ENCODE measurements around the gene TMEM38A.

TMEM38A gene

GRCh38 chr19:16660763-16661479, at the start of gene TMEM38A:
Gene TMEM38A (plus strand): TSS chr19:16661139. CDS start chr19:16661218, 79 bp downstream.
- DNase-seq: peak; percentile 18 to 49

- no peak for DNase-seq
These were observed 48.3 kb upstream of the TMEM38A start for GRCh38 chr19:16612636-16613035.

- DNase-seq: no peak
These were observed 47.1 kb upstream of the TMEM38A start for GRCh38 chr19:16613841-16614240.

- no peak for DNase-seq
These were observed 46.0 kb upstream of the TMEM38A start for GRCh38 chr19:16614941-16615340.

- DNase-seq: no peak
These were observed 45.1 kb upstream of the TMEM38A start for GRCh38 chr19:16615808-16616207.

GRCh38 chr19:16618248-16618647, 42.7 kb upstream of the TMEM38A start:
- DNase-seq: no peak

- DNase-seq: no peak
These were observed 41.5 kb upstream of the TMEM38A start for GRCh38 chr19:16619457-16619856.

- DNase-seq: no peak
These were observed 40.9 kb upstream of the TMEM38A start for GRCh38 chr19:16620018-16620417.

GRCh38 chr19:16620584-16620983, 40.4 kb upstream of the TMEM38A start:
- DNase-seq: no peak

GRCh38 chr19:16621165-16621800, 39.7 kb upstream of the TMEM38A start:
- DNase-seq: no peak

GRCh38 chr19:16623066-16623465, 37.9 kb upstream of the TMEM38A start:
- DNase-seq: no peak

GRCh38 chr19:16623576-16623975, 37.4 kb upstream of the TMEM38A start:
- no peak for DNase-seq

- no peak for DNase-seq
These were observed 36.7 kb upstream of the TMEM38A start for GRCh38 chr19:16624236-16624635.

GRCh38 chr19:16625163-16625958, 35.6 kb upstream of the TMEM38A start:
- no peak for DNase-seq

- no peak for DNase-seq
These were observed 34.1 kb upstream of the TMEM38A start for GRCh38 chr19:16626796-16627192.

- no peak for DNase-seq
These were observed 33.6 kb upstream of the TMEM38A start for GRCh38 chr19:16627193-16627927.

- no peak for DNase-seq
These were observed 33.1 kb upstream of the TMEM38A start for GRCh38 chr19:16627928-16628182.

- DNase-seq: peak; percentile 94 to 95
These were observed 32.6 kb upstream of the TMEM38A start, which contains the start of gene MED26 for GRCh38 chr19:16628183-16628983. Gene MED26 (minus strand): TSS chr19:16628204. CDS start chr19:16627943, 261 bp downstream.

GRCh38 chr19:16628984-16629691, 31.8 kb upstream of the TMEM38A start:
- DNase-seq: no peak

- DNase-seq: no peak
These were observed 29.5 kb upstream of the TMEM38A start for GRCh38 chr19:16631465-16631864.

GRCh38 chr19:16637535-16637934, 23.4 kb upstream of the TMEM38A start:
- no peak for DNase-seq

- DNase-seq: no peak
These were observed 22.3 kb upstream of the TMEM38A start for GRCh38 chr19:16638666-16639065.
